Measurements from ENCODE around the gene TENM3.

The TENM3 gene

DNA sequence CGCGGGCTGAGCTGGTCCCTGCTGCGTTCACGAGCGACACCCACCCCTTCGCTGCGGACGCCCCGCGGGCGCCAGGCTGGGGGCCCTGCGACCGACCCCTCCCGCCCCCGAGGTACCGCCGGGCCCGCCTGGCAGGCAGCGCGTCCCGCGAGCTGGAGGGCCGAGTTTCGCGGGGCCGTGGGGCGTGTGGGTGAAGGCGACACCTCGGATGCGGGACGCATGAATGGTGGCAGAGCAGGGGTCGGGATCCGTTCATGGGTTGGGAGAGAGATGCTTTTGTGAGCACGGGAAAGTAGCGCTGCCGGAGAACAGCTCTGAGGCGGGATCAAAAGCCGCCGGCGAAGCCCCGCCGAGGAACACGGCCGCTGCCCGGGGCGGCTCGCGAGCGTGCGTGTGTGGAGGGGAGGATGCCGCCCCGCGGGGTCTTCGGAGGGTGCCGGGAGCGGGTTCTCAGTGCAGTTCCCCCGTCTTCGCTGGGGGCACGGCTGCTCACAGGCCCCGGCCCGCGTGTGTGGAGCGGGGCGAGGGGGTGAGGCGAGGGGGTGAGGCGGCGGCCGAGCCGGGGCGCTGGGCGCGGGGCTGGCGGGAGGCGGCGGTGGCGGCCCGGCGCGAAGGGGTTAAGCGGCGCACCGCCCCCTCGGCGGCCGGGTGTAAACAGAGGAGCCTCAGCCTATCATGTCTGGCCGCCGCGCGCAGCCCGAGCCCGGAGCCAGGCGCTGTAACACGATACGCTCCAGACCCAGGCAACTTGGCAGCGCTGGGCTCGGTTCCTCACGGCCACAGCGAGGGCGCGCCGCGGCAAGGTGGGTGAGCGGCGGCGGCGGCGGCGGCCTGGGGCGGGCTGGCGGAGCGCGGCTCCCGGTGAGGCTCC is 205.3 kb downstream of the TENM3 start:
- DNase-seq (ENCODE audit: extremely low read depth, low read depth) = peak; percentile 50
- peak overlapping the region; percentile 59 for H3K4me3 ChIP-seq (replicated peaks; ENCODE audit: low read depth, low read length)
- TF ChIP-seq, protein P1, sequence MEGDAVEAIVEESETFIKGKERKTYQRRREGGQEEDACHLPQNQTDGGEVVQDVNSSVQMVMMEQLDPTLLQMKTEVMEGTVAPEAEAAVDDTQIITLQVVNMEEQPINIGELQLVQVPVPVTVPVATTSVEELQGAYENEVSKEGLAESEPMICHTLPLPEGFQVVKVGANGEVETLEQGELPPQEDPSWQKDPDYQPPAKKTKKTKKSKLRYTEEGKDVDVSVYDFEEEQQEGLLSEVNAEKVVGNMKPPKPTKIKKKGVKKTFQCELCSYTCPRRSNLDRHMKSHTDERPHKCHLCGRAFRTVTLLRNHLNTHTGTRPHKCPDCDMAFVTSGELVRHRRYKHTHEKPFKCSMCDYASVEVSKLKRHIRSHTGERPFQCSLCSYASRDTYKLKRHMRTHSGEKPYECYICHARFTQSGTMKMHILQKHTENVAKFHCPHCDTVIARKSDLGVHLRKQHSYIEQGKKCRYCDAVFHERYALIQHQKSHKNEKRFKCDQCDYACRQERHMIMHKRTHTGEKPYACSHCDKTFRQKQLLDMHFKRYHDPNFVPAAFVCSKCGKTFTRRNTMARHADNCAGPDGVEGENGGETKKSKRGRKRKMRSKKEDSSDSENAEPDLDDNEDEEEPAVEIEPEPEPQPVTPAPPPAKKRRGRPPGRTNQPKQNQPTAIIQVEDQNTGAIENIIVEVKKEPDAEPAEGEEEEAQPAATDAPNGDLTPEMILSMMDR (IDR thresholded peaks at IDR 0.05; ENCODE audit: low read depth, low read length, missing control alignments) = no peak

GRCh38 chr4:182449186-182449929 is 206.2 kb downstream of the TENM3 start:
- TF ChIP-seq, protein P1 (IDR thresholded peaks at IDR 0.05; ENCODE audit: low read depth, low read length, missing control alignments) = no peak
- H3K4me3 ChIP-seq (replicated peaks; ENCODE audit: low read depth, low read length) = peak overlapping the region; percentile 59
- no peak for DNase-seq (ENCODE audit: extremely low read depth, low read depth)

DNA sequence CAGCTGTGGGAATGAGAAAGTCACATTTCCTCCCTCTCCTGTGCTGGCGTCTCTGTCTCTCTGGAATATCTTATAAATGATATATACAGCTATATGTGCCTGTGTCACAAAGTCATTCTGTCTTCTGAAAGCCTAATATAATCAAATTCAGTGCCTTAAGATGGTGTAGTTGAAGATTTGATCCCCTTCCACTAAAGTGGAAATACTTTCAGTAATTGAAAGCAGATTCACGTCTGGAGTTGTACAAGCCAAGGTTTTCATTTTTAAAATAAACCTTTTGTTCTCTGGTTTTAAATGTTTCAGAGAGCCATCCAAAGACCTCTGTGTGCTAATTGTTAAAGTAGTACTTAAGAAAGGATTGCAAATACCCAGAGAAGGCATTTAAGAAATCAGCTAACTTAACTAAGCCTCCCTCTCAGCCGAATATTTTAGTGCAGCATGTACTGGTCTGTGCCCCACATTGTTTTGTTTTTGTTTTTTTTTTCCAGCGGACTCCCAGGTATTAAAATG is 206.8 kb downstream of the TENM3 start:
- peak overlapping the region; percentile 59 for H3K4me3 ChIP-seq (replicated peaks; ENCODE audit: low read depth, low read length)
- TF ChIP-seq, protein P1 (IDR thresholded peaks at IDR 0.05; ENCODE audit: low read depth, low read length, missing control alignments) = no peak
- no peak for DNase-seq (ENCODE audit: extremely low read depth, low read depth)

GRCh38 chr4:182451441-182451840 is 208.2 kb downstream of the TENM3 start:
- H3K4me3 ChIP-seq (replicated peaks; ENCODE audit: low read depth, low read length) = no peak overlapping the region
- TF ChIP-seq, protein P1 (IDR thresholded peaks at IDR 0.05; ENCODE audit: low read depth, low read length, missing control alignments) = no peak
- DNase-seq (ENCODE audit: extremely low read depth, low read depth) = no peak

GRCh38 chr4:182453830-182454229 is 210.6 kb downstream of the TENM3 start:
- no peak overlapping the region for H3K4me3 ChIP-seq (replicated peaks; ENCODE audit: low read depth, low read length)
- no peak for DNase-seq (ENCODE audit: extremely low read depth, low read depth)
- TF ChIP-seq, protein P1 (IDR thresholded peaks at IDR 0.05; ENCODE audit: low read depth, low read length, missing control alignments) = no peak

DNA sequence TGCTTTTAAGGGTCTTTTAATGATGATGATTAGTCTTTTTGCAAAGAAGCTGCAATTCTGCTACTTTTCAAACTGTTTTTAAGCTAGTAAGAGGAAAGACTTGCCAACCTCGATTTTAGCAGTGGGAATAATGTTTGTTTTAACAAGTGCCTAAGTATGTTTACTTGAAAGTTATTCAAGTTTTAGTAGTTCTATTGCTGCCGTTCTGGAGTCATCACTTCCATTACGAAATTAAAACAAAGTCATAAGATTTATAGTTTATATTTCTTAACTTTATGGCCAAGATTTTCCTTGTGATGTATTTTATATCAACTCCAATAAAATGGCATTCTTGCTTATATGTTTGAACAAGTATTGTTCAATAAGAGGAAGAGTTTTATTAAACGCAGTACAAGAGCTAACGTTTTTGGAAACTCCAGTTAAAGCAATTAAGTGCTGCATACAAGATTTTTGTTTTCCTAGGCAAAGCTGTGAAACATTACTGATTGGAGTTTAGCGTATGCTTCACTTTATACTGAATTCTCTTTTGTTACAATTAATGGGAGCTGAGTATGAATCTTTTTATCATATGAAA is 211.3 kb downstream of the TENM3 start:
- H3K4me3 ChIP-seq (replicated peaks; ENCODE audit: low read depth, low read length) = no peak overlapping the region
- TF ChIP-seq, protein P1 (IDR thresholded peaks at IDR 0.05; ENCODE audit: low read depth, low read length, missing control alignments) = no peak
- DNase-seq (ENCODE audit: extremely low read depth, low read depth) = no peak

Measured in HFF-Myc (cell line).